HFFc6 (cell line): ENCODE measurements around the gene EPN3. TPM values are rescaled to one million over a fixed set of nuclear protein-coding genes. Genes with fewer than 3 reads are reported as not detected.

Experiments used
- DNase-seq: peaks from one replicate; pipeline ENCODE4 v3.0.0-alpha.2; 2018
- H3K27ac Mint-ChIP-seq: 2 replicates; pipeline ENCODE4 v1.8.0; 2020; ENCODE audit warnings: mild to moderate bottlenecking, mixed read lengths
- H3K27me3 Mint-ChIP-seq: 2 replicates; pipeline ENCODE4 v1.8.0; 2021; ENCODE audit warnings: mild to moderate bottlenecking, moderate library complexity, mixed read lengths; ENCODE audit not compliant: insufficient read depth
- H3K36me3 Mint-ChIP-seq: 2 replicates; pipeline ENCODE4 v1.8.0; 2021; ENCODE audit warnings: low read depth, mixed read lengths
- H3K4me1 Mint-ChIP-seq: 2 replicates; pipeline ENCODE4 v1.8.0; 2020; ENCODE audit warnings: low read depth, mixed read lengths
- H3K4me3 Mint-ChIP-seq: 2 replicates; pipeline ENCODE4 v1.8.0; 2020; ENCODE audit warnings: mild to moderate bottlenecking, moderate library complexity, mixed read lengths
- H3K9me3 Mint-ChIP-seq: 2 replicates; pipeline ENCODE4 v1.8.0; 2020; ENCODE audit warnings: mild to moderate bottlenecking, mixed read lengths
- CTCF ChIP-seq: fragments of 200-600 bp; sonication (generic); IDR thresholded peaks from 2 replicates; pipeline ENCODE4 v1.5.0; 2021; ENCODE audit warnings: antibody characterized with exemption, mild to moderate bottlenecking
- total RNA-seq, 6 experiments: library from RNA; stranded (reverse); fragmentation: NEBNext Ultra II Directional; extraction: Animal tissue kit (Norgen Biotek cat#: 25700); gene quantifications; 2 replicates in 1 of 6; 3 replicates in 5 of 6; pipeline ENCODE4 v1.2.3, GENCODE V29; 2021

The EPN3 gene
- total RNA-seq, 6 experiments from 2014 or later, result 0.05 TPM; not detected in 5

DNA sequence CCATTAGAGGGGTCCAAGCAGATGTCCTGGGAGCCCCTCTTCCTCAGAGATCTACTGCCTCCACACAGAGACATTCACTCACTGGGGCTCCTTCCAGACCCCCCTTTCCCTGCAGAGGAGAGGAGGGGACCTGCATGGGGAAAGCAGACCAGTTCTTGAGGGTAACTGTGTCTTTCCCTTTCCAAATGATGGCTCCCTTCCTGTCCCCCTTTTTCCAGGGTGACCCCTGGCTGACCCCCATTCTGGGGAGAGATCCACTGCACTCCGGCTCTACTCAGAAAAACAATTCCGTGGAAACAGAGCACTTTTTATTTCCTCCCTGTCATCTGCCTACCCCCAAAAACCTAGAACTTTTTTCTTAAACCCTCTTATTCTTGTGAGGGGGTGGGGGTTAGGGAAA lies 34.4 kb downstream of the EPN3 start:
- Mint-ChIP-seq H3K27ac (no peak overlapping the region), H3K4me3 (no peak overlapping the region), H3K36me3 (no peaks in the 10 kb centered on the region), H3K27me3 (peaks cover 35% of the 10 kb centered on the region), H3K9me3 (no peaks in the 10 kb centered on the region), H3K4me1 (peaks cover 30% of the 10 kb centered on the region)
- no peak for DNase-seq
- no peak for TF ChIP-seq CTCF

DNA sequence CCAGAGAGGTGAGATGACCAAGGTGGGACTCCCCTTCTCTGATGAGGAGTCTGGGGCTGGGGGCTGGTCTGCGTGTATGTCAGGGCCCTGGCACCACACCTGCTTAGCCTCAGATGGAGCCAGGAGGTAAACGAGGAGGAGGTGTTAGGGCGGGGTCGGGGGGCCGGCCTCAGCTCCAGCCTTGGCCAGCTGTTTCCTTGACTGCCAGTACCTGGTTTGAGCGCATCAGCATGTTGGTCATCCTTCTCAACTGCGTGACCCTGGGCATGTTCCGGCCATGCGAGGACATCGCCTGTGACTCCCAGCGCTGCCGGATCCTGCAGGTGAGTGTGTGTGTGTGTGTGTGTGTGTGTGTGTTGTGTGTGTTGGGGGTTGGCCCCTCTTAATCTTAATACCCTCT lies 36.1 kb downstream of the EPN3 start:
- Mint-ChIP-seq H3K27ac (no peak overlapping the region), H3K27me3 (peaks cover 30% of the 10 kb centered on the region), H3K4me3 (no peak overlapping the region), H3K9me3 (no peaks in the 10 kb centered on the region), H3K4me1 (peaks cover 22% of the 10 kb centered on the region), H3K36me3 (no peaks in the 10 kb centered on the region)
- no peak for TF ChIP-seq CTCF
- DNase-seq, result no peak

DNA sequence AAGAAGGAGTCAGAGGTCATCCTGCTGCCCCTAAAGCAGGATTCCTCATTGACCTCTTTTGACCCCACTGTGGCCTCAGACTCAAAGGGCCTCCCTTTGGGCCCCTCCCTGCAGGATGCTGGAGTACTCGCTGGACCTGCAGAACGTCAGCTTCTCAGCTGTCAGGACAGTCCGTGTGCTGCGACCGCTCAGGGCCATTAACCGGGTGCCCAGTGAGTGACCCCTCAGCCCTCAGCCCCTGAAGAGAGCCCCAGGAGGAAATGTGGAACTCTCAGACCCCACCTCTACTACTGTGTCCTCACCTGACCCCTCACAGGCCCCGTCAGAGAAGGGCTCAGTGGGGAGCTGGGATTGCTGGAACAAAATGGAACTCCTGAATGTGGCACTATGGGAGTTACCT lies 37.1 kb downstream of the EPN3 start:
- Mint-ChIP-seq H3K4me3 (no peak overlapping the region), H3K27ac (no peak overlapping the region), H3K4me1 (peaks cover 13% of the 10 kb centered on the region), H3K9me3 (no peaks in the 10 kb centered on the region), H3K27me3 (peaks cover 30% of the 10 kb centered on the region), H3K36me3 (no peaks in the 10 kb centered on the region)
- no peak for TF ChIP-seq CTCF
- DNase-seq, result no peak

GRCh38 chr17:50570032-50570431 lies 37.5 kb downstream of the EPN3 start:
- Mint-ChIP-seq H3K9me3 (no peaks in the 10 kb centered on the region), H3K36me3 (no peaks in the 10 kb centered on the region), H3K4me3 (no peak overlapping the region), H3K27ac (no peak overlapping the region), H3K4me1 (peaks cover 9% of the 10 kb centered on the region), H3K27me3 (peaks cover 32% of the 10 kb centered on the region)
- TF ChIP-seq CTCF, result no peak
- no peak for DNase-seq

DNA sequence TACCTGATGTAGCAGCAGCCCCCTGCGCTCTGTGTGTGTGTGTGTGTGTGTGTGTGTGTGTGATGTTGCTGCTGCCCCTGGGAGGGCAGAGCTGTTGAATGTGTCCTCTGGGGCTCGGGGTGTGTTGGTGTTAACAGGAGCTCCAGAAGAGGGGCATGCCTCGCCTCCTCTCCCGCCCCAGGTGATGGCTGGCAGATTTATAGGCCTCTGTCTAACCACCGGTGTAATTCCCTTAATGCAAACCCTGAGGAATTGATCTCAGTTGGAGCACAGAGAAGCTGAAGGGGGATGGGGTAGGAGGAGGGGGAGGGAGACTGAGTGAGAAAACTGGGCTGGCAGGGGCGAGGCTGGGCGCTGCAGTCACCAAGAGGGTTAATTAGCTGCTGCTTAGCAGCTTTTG lies 38.0 kb downstream of the EPN3 start:
- TF ChIP-seq CTCF, result no peak
- Mint-ChIP-seq H3K4me3 (no peak overlapping the region), H3K27me3 (peaks cover 31% of the 10 kb centered on the region), H3K36me3 (no peaks in the 10 kb centered on the region), H3K27ac (no peak overlapping the region), H3K4me1 (0 out of 2 replicates have a peak, but pooled peaks cover 5% of the 10 kb centered on the region), H3K9me3 (no peaks in the 10 kb centered on the region)
- DNase-seq, result no peak

DNA sequence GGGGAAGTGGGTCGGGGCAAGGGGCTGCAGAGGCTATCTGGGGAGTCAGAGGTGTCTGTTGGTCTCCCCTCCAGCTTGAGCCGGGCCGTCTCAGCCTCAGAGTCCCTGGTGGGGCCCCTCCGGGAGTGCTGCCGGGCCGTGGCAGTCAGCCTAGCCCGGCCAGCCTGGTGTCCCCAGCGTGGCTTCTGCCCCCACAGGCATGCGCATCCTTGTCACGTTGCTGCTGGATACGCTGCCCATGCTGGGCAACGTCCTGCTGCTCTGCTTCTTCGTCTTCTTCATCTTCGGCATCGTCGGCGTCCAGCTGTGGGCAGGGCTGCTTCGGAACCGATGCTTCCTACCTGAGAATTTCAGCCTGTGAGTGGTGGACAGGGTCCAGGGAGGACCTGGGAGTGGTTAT lies 39.1 kb downstream of the EPN3 start:
- Mint-ChIP-seq H3K4me1 (no peaks in the 10 kb centered on the region), H3K36me3 (no peaks in the 10 kb centered on the region), H3K9me3 (no peaks in the 10 kb centered on the region), H3K27me3 (peaks cover 28% of the 10 kb centered on the region), H3K27ac (no peak overlapping the region), H3K4me3 (no peak overlapping the region)
- no peak for TF ChIP-seq CTCF
- DNase-seq, result no peak
